Prostate gland (tissue), 2 donors: ENCODE data around the gene HYPK.

Experiments
- POLR2A ChIP-seq: fragments of 450-650 bp; IDR thresholded peaks from one replicate; pipeline ENCODE4 v1.6.1; 2016; ENCODE audit warnings: antibody characterized with exemption, mild to moderate bottlenecking
- POLR2AphosphoS5 ChIP-seq: sonication (generic); formaldehyde crosslinking; IDR thresholded peaks from one replicate; pipeline ENCODE4 v1.6.1; 2017; ENCODE audit warnings: antibody characterized with exemption
- TF ChIP-seq, protein P1 (sequence below), 4 experiments: fragments of 200-600 bp in 2 of 4; fragments of 450-650 bp in 2 of 4; sonication (generic) in 2 of 4; IDR thresholded peaks; 1 replicate in 3 of 4; 2 replicates in 1 of 4; pipeline ENCODE4 v1.5.1; 2016 to 2019; ENCODE audit warnings: antibody characterized with exemption in 4 of 4, mild to moderate bottlenecking in 2 of 4, moderate library complexity in 2 of 4

DNA sequence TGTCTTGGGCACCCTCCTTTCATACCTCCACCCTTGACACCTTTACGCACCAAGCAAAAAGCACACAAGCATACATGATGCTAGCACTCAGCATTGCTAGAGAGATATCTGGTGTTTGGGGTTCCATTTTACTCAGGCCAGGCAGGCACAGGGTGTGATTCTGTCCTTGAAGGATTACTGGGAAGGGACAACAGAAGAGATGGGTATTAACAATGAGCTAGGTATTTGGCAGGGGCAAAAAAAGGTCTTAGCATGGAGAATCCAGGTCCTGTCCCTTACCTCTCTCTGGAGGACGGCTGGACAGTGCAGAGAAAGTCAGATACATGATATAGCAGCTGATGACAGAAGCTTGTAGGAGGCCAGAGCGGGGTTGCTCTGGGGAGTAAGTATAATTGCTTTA is 3.8 kb upstream of the HYPK start:
- TF ChIP-seq, protein P1, sequence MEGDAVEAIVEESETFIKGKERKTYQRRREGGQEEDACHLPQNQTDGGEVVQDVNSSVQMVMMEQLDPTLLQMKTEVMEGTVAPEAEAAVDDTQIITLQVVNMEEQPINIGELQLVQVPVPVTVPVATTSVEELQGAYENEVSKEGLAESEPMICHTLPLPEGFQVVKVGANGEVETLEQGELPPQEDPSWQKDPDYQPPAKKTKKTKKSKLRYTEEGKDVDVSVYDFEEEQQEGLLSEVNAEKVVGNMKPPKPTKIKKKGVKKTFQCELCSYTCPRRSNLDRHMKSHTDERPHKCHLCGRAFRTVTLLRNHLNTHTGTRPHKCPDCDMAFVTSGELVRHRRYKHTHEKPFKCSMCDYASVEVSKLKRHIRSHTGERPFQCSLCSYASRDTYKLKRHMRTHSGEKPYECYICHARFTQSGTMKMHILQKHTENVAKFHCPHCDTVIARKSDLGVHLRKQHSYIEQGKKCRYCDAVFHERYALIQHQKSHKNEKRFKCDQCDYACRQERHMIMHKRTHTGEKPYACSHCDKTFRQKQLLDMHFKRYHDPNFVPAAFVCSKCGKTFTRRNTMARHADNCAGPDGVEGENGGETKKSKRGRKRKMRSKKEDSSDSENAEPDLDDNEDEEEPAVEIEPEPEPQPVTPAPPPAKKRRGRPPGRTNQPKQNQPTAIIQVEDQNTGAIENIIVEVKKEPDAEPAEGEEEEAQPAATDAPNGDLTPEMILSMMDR (IDR thresholded peaks at IDR 0.05): no peak
- no peak for TF ChIP-seq POLR2A
- TF ChIP-seq POLR2AphosphoS5: no peak
